Renal pelvis (tissue), 4 donors: ENCODE results near the gene KLHDC4. TPM values are rescaled to one million over a fixed set of nuclear protein-coding genes. Genes with fewer than 3 reads are reported as not detected.
"Not testable (repeated sequence)": the region's sequence is repeated elsewhere in the genome, so short reads cannot be mapped to it uniquely, and the experiment has no call there.

Experiments used
- DNase-seq: peaks from one replicate; pipeline ENCODE4 v3.0.0-alpha.2; 2013
- polyA plus RNA-seq, 3 donors: library from polyadenylated mRNA; unstranded; fragments of 120-200 nt; gene quantifications; one replicate each; pipeline ENCODE4 v1.2.1, GENCODE V29; 2013; ENCODE audit not compliant: insufficient read length in 3 of 3

The KLHDC4 gene
- polyA plus RNA-seq, 3 donors = 28.9 to 42.6 (median 41.0) TPM

GRCh38 chr16:87686697-87687096, 79.1 kb downstream of the KLHDC4 start:
- no peak for DNase-seq

DNA sequence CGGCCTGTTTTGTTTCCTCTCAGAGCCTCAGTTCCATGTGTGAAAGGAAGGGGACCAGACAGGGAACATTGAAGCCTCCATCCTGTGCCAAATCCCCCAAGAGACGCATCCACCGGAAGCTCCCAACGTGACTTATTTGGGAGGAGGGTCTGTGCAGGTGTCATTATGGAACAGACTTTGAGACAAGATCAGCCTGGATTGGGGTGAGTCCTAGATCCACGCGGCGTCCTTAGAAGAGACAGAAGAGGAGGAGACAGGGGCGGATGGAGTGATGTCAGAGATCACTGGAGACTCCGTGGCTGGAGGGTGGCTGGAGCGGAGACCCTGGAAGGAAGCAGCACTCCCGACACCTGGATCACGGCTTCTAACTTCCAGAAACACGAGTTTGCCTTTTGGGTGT, 80.0 kb downstream of the KLHDC4 start:
- DNase-seq = no peak

DNA sequence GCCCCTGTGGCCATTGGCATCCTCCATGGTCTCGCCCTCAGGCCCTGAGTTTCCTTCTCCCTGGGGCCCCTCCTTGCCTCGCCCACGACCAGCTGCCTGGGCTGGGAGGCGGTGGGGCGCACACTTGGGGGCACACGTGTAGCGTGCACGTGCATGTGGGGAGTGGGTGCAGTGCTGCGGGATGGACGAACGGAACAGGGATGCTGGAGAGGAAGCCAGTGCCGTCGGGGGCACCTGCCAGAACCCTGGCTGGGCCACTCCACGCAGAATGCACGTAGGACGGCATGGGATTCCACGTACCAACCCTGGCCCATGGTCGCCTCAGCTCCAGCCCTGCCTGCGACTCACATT, 80.4 kb downstream of the KLHDC4 start:
- no peak for DNase-seq

DNA sequence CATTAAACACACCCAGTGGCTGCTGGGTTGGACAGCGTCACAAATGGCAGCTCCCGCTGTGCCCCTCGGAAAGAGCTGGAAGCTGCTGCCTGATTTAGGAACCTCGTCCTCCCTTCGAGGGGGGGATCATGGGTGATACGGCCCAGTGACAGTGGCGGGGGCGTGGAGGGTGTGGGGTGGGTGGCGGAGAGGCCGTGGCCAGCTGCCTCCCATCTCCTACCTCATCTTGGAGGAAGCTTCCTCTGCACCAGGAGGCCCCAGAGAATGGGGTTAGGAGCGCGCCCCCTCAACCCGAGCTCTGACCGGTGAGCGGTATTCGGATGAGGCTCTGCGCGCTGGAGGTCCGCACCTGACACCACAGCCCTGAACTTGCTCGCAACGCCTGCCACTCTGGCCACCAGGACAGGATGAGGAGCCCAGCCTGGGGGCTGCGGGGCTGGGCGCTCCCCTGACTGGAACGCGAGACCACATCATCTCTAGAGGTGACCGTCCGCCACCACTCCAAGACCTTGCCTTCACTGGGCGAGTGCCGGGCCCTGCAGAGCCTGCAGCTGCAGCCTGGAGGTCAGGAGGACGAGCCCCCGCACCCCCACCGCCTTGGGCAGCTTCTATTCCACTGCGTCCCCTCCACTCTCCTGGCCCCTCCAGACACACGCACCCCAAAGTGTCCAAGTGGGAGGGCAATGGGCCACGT, 80.9 kb downstream of the KLHDC4 start:
- DNase-seq = no peak

DNA sequence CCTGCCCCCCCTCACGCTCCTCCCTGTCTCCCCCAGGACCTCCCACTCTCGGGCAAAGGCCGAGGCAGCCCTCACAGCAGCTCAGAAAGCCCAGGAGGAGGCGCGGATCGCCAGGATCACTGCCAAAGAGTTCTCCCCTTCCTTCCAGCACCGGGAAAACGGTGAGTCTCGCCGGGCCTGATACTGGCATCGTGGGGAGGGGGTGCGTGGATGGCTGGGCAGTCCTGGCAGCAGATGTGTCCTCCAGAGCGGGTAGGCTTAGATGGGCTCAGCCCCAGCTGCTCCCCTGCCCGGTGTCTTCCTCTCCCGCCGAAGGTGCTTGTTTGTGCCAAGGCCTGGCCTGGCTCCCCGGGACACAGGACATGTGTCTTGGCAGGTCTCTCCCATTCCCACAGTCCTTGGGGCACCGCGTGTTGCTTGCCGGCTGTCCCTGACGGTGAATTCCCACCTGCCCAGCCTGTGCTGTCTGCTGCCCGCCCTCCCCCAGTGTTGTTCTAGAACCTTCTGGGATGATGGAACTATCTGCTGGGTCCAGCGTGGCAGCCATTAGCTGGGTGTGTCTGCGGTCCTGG, 81.6 kb downstream of the KLHDC4 start:
- no peak for DNase-seq

GRCh38 chr16:87682852-87683399, 82.9 kb downstream of the KLHDC4 start:
- no peak for DNase-seq

GRCh38 chr16:87681981-87682570, 83.7 kb downstream of the KLHDC4 start:
- no peak for DNase-seq

- DNase-seq = not testable (repeated sequence)
Observed at GRCh38 chr16:87681051-87681602, 84.7 kb downstream of the KLHDC4 start.

DNA sequence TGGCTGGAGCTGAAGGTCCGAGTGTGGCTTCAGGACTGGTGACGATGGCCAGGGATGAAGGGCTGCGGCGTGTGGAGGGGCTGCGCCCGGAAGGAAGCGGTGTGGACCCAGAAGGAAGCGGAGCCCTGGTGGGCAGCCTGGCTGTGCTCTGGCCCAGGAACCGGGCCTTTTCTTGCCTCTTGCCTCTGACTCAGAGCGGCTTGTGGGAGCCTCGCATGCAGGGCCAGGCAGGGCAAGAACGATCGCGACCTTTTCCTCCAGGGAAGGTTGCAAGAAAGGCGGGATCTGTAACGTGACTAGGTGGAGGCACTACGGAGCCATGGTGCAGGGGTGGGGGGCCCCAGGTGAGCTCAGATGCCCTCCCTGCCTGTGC, 85.5 kb downstream of the KLHDC4 start:
- no peak for DNase-seq

- DNase-seq = no peak
Observed at GRCh38 chr16:87679593-87680271, 86.1 kb downstream of the KLHDC4 start.

DNA sequence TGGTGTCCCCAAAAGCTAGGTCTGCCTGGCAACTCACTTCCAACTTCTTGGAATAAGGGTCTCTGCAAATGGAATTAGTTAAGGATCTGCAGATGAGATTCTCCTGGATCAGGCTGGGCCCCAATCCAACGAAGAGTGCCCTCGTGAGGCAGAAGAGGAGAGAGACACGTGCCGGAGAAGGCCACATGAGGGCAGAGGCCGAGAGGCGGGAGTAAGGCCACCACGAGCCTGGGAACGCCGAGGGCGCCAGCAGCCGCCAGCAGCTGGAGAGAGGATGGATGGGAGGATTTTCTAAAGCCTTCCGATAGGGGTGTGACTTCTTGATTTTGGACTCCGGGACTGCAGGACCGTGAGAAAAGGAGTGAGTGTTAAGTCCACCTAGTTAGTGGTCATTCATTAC, 87.2 kb downstream of the KLHDC4 start:
- DNase-seq = no peak

DNA sequence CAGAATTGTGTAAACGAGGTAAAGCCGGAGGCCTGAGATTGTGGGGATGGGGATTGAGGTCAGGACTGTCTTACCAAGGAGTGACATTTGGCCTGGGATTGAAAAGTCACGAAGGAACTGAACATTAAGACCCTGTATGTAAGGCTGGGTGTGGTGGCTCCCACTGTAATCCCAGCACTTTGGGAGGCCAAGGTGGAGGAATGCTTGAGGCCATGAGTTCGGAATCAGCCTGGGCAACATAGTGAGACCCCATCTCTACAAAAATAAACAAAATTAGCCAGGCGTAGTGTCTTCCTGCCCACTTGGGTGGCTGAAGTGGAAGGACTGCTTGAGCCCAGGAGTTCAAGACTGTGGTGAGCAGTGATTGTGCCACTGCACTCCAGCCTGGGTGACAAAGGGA, 88.0 kb downstream of the KLHDC4 start:
- no peak for DNase-seq

DNA sequence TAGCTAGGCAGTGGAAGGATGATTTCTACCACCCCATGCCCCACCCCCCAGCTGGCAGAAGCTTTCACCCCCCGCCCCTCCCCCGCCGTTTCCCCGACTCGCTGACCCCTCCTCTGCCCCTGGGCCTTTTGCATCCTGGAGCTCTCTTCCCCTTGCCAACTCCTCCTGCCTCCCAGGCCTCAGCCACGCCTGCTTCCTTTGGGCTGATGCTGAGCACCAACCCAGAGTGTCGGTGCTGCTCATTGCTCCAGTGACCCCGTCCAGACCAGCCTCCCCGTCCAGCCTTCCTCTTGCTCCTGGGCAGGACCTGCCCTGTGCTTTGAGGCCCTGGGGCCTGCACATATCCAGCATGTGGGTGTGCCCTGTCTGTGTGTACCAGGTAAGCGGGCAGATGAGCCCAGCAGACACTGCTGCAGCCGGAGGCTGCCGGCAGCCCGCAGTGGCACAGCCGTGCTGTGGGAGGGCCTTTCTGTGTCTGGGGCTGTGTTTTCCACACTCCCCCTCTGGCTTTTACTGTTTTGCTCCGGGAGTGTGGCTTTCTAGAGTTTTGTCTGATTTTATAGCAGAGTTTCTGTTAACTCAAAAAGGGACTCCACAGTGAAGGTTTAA, 90.6 kb downstream of the KLHDC4 start:
- no peak for DNase-seq

DNA sequence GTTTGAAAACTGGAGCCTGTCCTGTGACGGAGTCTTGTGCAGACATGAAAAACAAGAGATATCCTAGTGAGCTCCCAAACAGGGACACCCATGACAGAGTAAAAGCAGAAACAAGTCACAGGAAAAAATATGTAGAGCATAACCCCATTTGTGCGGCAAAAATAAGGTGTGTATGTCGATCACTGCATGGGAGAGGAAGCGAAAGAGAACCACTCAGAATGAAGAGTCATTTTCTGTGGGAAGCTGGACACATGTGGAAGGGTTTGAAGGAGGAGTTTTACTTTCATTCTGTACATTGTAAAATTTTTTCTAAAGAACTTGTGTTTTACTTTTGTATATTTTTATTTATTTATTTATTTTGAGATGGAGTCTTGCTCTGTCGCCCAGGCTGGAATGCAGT, 91.4 kb downstream of the KLHDC4 start:
- no peak for DNase-seq

DNA sequence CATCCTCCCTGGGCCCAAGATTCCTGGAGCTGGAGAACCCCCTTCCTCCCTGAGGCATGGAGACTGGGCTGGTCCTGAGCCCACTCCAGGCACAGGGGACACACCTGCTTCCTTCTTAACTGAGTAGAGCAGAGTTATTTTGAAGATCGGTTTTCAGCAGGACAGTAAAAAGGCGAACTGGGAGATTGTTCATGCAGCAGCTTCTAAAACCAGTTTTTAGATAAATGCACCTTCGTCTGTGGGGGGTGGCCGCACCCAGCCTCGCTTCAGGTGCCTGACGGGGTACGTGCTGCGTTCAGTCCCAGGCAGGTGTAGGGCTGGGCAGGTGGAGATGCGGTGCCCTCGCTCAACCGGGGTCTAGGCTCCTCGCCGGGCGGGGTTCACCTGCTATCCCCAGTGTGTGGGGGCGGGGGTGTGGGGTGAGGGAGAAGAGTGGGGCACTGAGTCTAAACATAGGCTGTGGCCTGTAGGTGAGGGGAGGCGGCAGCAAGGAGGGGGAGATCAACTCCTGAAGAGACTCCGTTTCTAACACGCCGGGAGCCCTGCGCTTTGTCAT, 94.0 kb downstream of the KLHDC4 start:
- no peak for DNase-seq

DNA sequence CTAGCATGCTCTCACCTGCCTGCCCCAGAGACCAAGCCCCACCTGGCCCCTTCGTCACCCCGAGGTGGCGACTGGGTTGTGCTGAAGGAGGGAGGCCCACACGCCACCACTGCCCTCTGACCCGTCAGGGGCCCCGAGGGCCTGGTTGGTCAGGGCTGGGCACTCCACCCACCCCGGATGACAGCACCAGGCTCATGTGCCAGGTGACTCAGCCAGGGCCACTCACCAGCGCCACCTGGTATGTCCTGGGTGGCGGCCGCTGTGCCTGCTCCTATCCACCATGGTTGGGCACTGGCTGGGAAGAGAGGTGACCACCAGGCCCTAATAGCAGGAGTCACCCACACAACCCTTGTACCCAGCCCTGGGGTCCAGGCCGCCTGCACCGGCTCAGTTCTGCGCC, 94.6 kb downstream of the KLHDC4 start:
- no peak for DNase-seq

DNA sequence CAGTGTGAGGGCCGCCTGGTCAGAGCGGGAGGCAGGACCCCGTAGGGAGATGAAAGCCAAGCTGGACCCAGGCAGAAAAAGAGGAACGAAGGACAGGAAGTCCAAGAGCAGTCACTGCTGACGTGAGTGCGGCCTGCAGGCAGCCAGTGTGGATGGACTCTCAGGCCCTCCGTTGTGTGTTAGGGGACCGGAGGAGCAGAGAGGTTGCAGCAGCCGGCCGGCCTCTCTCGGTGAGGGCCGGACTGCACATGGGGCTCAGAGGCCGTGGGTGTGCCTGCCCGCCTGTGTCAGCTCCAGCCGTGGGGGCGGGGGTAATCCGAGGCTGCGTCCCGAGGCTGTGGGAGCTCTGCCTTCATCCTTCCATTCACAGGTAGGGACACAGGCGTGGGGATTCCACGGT, 96.1 kb downstream of the KLHDC4 start:
- DNase-seq = no peak

DNA sequence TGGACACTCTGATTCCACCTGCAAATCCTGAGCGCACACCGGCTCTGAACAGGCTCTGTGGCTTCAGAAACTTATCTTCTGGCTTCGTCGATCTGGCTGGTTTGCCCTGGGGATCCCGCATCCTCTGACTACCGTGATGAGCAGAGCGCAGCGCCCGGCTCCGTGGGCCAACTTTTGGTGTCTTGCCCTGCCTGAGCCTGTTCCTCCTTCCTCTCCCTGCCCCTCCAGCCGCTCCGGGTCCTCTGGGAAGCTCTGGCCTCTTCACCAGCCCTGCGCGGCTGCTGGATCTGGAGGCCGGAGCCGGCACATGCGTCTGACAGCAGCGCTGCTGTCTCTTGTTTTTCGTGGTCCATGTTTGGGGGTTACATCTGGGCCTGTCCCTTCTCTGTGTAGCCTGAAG, 97.8 kb downstream of the KLHDC4 start:
- no peak for DNase-seq

DNA sequence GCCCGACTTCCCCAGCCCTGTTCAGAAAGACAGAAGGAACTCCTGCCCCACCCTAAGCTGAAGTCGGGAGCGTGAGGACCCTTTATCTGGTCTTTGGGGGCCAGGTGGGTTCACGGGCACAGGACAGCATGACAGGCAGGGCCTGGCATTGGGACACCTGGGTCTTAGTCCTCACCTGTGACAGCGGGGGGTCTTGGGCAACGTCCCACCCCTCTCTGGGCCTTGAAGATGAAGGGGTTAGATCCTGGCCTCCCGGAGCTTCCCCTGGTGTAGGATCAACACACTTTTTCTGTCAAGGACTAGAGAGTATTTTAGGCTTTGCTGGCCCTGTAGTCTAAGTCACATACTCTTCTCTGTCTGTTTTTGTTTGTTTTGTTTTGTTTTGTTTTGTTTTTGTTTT, 98.3 kb downstream of the KLHDC4 start:
- DNase-seq = no peak

DNA sequence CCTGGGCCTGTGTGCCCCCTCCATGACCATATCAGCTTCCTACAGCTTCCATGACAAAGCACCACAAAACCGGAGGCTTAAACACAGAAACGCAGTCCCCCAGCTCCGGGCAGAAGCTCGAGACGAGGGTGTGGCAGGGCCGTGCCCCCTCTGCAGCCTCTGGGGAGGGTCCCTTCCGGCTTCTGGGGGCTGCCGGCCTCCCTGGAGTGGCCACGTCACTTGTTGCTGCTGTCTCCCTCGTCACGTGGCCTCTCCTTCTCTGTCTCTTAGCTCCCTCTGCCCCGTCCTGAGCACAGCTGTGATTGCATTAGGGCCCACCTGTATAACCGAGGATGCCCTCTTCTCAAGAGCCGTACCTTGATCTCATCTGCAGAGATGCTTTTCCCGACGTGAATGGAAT, 98.9 kb downstream of the KLHDC4 start:
- no peak for DNase-seq

- DNase-seq = no peak
Observed at GRCh38 chr16:87665193-87665592, 100.6 kb downstream of the KLHDC4 start.

DNA sequence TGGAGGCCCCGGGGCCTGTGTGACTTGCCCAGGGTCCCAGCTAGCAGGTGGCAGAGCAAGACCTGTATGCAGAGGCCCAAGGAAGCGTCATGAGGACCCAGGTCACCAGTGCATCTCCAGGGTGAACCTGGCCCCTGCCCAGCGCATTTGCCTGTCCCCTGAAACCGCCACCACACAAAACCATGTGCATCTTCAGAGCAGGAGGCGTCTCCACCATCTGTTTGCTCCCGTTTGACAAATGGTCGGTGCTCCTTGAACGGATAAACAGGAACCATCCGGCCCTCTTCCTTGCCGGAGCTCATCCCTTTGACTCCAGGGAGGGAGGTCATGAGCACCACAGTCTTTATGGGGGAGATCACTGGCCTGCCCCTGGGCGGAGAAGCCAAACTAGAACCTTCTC, 101.0 kb downstream of the KLHDC4 start:
- no peak for DNase-seq
